Natural killer cell treated with Interleukin-12 subunit alpha and Interleukin-12 subunit beta and Interleukin-15 and Interleukin-18, amount 100 ng/mL, for 72 hours (primary cell): ENCODE results near the gene NUTM2D. TPM values are rescaled to one million over a fixed set of nuclear protein-coding genes. Genes with fewer than 3 reads are reported as not detected.
"Not testable (repeated sequence)": the region's sequence is repeated elsewhere in the genome, so short reads cannot be mapped to it uniquely, and the experiment has no call there.

Experiments
- ATAC-seq, 2 donors: fragments of 150-1000 bp; cut with Tn5 transposase in 1 of 2; sonication (Bioruptor Pico), chemical (Tn5 transposase) in 1 of 2; 2 replicates each; pipeline ENCODE4 v1.10.0; 2021
- DNase-seq: peaks from one replicate; pipeline ENCODE4 v3.0.0; 2022; ENCODE audit warnings: low spot score
- H3K27ac Mint-ChIP-seq, 2 donors: 1 replicate in 1 of 2; 2 replicates in 1 of 2; pipeline ENCODE4 v1.8.0; 2022; ENCODE audit warnings: mixed read lengths in 2 of 2, mild to moderate bottlenecking in 1 of 2, moderate library complexity in 1 of 2
- H3K27me3 Mint-ChIP-seq, 2 donors: 1 replicate in 1 of 2; 2 replicates in 1 of 2; pipeline ENCODE4 v1.8.0; 2022; ENCODE audit warnings: mixed read lengths in 2 of 2
- H3K36me3 Mint-ChIP-seq: one replicate; pipeline ENCODE4 v1.8.0; 2022; ENCODE audit warnings: mixed read lengths
- H3K4me1 Mint-ChIP-seq, 2 donors: 1 replicate in 1 of 2; 2 replicates in 1 of 2; pipeline ENCODE4 v1.8.0; 2022; ENCODE audit warnings: low read depth in 2 of 2, mixed read lengths in 2 of 2, mild to moderate bottlenecking in 1 of 2
- H3K4me3 Mint-ChIP-seq: one replicate; pipeline ENCODE4 v1.8.0; 2022; ENCODE audit warnings: mixed read lengths
- H3K9me3 Mint-ChIP-seq: 2 replicates; pipeline ENCODE4 v1.8.0; 2022; ENCODE audit warnings: mixed read lengths
- total RNA-seq, 2 donors: library from RNA; stranded (reverse); gene quantifications; one replicate each; pipeline ENCODE4 v1.2.3, GENCODE V29; 2022

The NUTM2D gene
- total RNA-seq, 2 donors from 2014 or later, result 2.1 to 2.2 TPM

- not testable (repeated sequence) for DNase-seq, ATAC-seq, H3K36me3 Mint-ChIP-seq, H3K4me1 Mint-ChIP-seq, H3K27ac Mint-ChIP-seq, H3K9me3 Mint-ChIP-seq, H3K4me3 Mint-ChIP-seq, H3K27me3 Mint-ChIP-seq
These were observed 38.7 kb downstream of the NUTM2D start for GRCh38 chr10:87396206-87396605.

- not testable (repeated sequence) for H3K4me1 Mint-ChIP-seq, ATAC-seq, H3K36me3 Mint-ChIP-seq, H3K27ac Mint-ChIP-seq, H3K4me3 Mint-ChIP-seq, H3K9me3 Mint-ChIP-seq, DNase-seq
- peaks cover 5 to 12% of the 10 kb centered on the region in 2 donors for H3K27me3 Mint-ChIP-seq
These were observed 40.9 kb downstream of the NUTM2D start for GRCh38 chr10:87398436-87398835.

GRCh38 chr10:87407516-87408467 is 50.2 kb downstream of the NUTM2D start:
- H3K4me1 Mint-ChIP-seq, H3K9me3 Mint-ChIP-seq, DNase-seq, ATAC-seq, H3K36me3 Mint-ChIP-seq, H3K27ac Mint-ChIP-seq: not testable (repeated sequence)
- Mint-ChIP-seq H3K27me3 (peaks cover 19 to 35% of the 10 kb centered on the region in 2 donors), H3K4me3 (peak overlapping the region; percentile 22)

GRCh38 chr10:87413921-87414320 is 56.4 kb downstream of the NUTM2D start:
- not testable (repeated sequence) for DNase-seq, H3K4me1 Mint-ChIP-seq, H3K4me3 Mint-ChIP-seq, H3K27ac Mint-ChIP-seq, ATAC-seq, H3K36me3 Mint-ChIP-seq, H3K9me3 Mint-ChIP-seq
- H3K27me3 Mint-ChIP-seq, result peaks cover 13 to 28% of the 10 kb centered on the region in 2 donors

Other genes with a start within 250 kb of the NUTM2D start
- under 1 TPM; 0.56 to 0.93 TPM for gene NUTM2A, start 132.3 kb upstream of the NUTM2D start, total RNA-seq
- 10 to 100 TPM in 1 of 2 donors, 1 to 10 TPM in 1; 8.3 to 13.6 TPM for gene MINPP1, start 147.1 kb downstream of the NUTM2D start, total RNA-seq